ENCODE data around the gene RSF1. TPM values are rescaled to one million over a fixed set of nuclear protein-coding genes. Genes with fewer than 3 reads are reported as not detected.

Gene RSF1
- total and polyA plus RNA-seq, 8 donors: 5.6 to 34.3 (median 22.9) TPM

GRCh38 chr11:77695417-77695816, 125.1 kb downstream of the RSF1 start:
- ATAC-seq: no peak
- no peak for TF ChIP-seq CTCF (IDR thresholded peaks at IDR 0.05)
- Histone ChIP-seq H3K27ac (no peak overlapping the region), H3K4me1 (no peaks in the 10 kb centered on the region), H3K9me3 (no peaks in the 10 kb centered on the region), H3K36me3 (peaks cover 0 to 33% (median 4%) of the 10 kb centered on the region in 3 donors), H3K27me3 (no peaks in the 10 kb centered on the region), H3K4me3 (no peak overlapping the region)
- FAIRE-seq: no peak
- no peak for DNase-seq
- 97 to 100% methylated on average over 1 of the region's 1 CpG for WGBS, 2 donors
- intact Hi-C loops (cut with DNase I): no loop called here

DNA sequence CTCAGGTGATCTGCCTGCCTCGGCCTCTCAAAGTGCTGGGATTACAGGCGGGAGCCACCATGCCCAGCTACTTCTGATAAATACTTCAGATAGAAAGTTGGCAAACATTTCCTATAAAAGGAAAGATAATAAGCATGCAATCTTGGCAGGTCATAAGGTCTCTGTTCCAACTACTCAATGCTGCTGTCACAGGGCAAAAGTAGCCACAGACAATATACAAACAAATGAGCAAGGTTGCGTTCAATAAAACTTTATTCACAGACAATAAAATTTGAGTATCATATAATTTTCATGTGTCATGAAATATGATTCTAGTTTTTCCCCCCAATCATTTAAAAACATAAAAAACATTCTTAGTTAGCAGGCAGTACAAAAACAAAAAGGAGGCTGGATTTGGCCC, 129.9 kb downstream of the RSF1 start:
- Histone ChIP-seq H3K27me3 (no peaks in the 10 kb centered on the region), H3K4me1 (no peaks in the 10 kb centered on the region), H3K9me3 (no peaks in the 10 kb centered on the region), H3K4me3 (no peak overlapping the region), H3K36me3 (peaks cover 0 to 5% (median 4%) of the 10 kb centered on the region in 3 donors), H3K27ac (no peak overlapping the region)
- TF ChIP-seq CTCF (IDR thresholded peaks at IDR 0.05): no peak
- no peak for ATAC-seq
- intact Hi-C loops (cut with DNase I): no loop called here
- FAIRE-seq: no peak
- DNase-seq: no peak
- 89 to 96% methylated on average over 3 of the region's 3 CpGs for WGBS, 2 donors

- no peak for TF ChIP-seq CTCF (IDR thresholded peaks at IDR 0.05)
- no peak for FAIRE-seq
- peaks cover 0 to 23% (median 6%) of the 10 kb centered on the region in 3 donors for H3K36me3 ChIP-seq
These were observed 133.4 kb downstream of the RSF1 start for GRCh38 chr11:77687088-77687487.

DNA sequence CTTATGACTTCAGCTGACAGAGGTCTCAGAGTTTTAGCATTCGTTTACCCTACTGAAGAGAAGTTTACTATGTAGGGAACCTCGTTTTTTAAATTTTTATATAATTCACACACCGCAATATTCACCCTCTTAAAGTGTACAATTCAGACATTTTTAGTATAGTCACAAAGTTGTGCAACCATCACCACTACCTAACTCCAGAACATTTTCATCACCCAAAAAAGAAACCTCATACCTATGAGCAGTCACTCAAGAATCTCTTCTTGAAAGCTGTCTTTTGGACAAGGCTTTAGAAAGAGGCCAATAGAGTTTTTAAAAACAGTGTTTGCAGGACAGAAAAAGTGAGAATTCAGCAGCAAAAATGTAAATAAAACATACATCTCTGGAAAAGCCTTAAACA, 143.4 kb downstream of the RSF1 start:
- WGBS, 2 donors: 88 to 94% methylated on average over 3 of the region's 3 CpGs
- TF ChIP-seq CTCF (IDR thresholded peaks at IDR 0.05): no peak
- peaks cover 0 to 23% (median 4%) of the 10 kb centered on the region in 3 donors for H3K36me3 ChIP-seq
- FAIRE-seq: no peak
- H3K27me3 ChIP-seq: no peaks in the 10 kb centered on the region
- no peaks in the 10 kb centered on the region for H3K9me3 ChIP-seq
- no peaks in the 10 kb centered on the region for H3K4me1 ChIP-seq
- H3K4me3 ChIP-seq: no peak overlapping the region
- H3K27ac ChIP-seq: no peak overlapping the region
- ATAC-seq: no peak
- no peak for DNase-seq
- intact Hi-C loops (cut with DNase I): no loop called here

More at GRCh38 chr11:77687088-77687487, 133.4 kb downstream of the RSF1 start:
- DNase-seq (no peak), ATAC-seq (no peak)
- no peaks in the 10 kb centered on the region for H3K27me3 ChIP-seq
- H3K4me1 ChIP-seq: no peaks in the 10 kb centered on the region
- no peaks in the 10 kb centered on the region for H3K9me3 ChIP-seq
- H3K27ac ChIP-seq: no peak overlapping the region
- H3K4me3 ChIP-seq: no peak overlapping the region
- intact Hi-C loops (cut with DNase I): no loop called here

- ATAC-seq (peak in 2 of 4 donors; percentile 28 to 50), DNase-seq (peak in 1 of 6 donors; percentile 46), FAIRE-seq (no peak)
- intact Hi-C loops (cut with DNase I): no loop called here
- Histone ChIP-seq H3K27ac (no peak overlapping the region), H3K4me3 (no peak overlapping the region), H3K9me3 (no peaks in the 10 kb centered on the region), H3K4me1 (peaks cover 0 to 7% (median 0%) of the 10 kb centered on the region in 3 donors), H3K36me3 (peaks cover 0 to 22% (median 7%) of the 10 kb centered on the region in 3 donors), H3K27me3 (no peaks in the 10 kb centered on the region)
- no peak for TF ChIP-seq CTCF (IDR thresholded peaks at IDR 0.05)
- WGBS, 2 donors: 94 to 100% methylated on average over 1 of the region's 1 CpG
These were observed 148.3 kb downstream of the RSF1 start for GRCh38 chr11:77672264-77672663.

Measured in pancreas (tissue), 10 donors.